ENCODE measurements around the gene DUSP8. TPM values are rescaled to one million over a fixed set of nuclear protein-coding genes. Genes with fewer than 3 reads are reported as not detected.

Gene DUSP8
- total and polyA plus RNA-seq, 9 donors, result 0.38 to 14.9 (median 1.3) TPM

DNA sequence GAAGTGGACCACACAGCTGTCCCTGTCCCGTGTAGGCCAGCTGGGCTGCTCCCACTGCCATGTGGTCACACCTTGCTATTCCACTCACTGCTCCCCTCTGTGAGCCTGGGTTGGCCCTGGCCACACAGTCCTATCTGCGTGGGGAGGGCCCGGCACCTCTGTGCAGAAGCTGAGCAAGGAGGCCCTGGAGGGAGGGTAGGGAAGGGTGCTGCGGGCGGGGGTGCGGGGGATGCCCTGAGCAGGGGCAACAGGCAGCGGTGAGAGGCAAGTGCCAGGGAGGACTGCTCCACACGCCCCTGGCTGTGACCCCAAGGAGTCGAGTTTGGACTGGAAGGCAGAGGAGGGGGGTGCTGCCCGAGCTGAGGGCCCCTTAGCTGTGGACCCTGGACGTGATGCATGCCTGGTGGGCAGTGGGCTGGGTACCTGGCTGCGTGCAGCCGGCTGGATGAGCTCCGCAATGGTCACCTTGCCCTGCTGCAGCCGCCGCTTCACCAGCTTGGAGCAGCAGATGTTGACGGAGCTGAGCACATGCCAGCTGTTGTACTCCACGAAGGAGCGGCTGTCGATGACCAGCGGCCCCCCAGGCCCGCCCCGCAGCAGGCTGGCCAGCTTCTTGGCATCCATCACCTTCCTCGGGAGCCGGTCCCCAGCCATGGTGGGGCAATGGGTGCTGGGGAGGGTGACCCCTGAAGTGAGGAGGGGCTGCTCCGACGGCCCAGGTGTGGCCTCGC, 6.7 kb downstream of the DUSP8 start:
- DNase-seq, result no peak
- no peaks in the 10 kb centered on the region for H3K27me3 ChIP-seq
- H3K4me1 ChIP-seq (ENCODE audit: insufficient read depth), result no peaks in the 10 kb centered on the region
- no peaks in the 10 kb centered on the region for H3K36me3 ChIP-seq
- TF ChIP-seq, protein P1, sequence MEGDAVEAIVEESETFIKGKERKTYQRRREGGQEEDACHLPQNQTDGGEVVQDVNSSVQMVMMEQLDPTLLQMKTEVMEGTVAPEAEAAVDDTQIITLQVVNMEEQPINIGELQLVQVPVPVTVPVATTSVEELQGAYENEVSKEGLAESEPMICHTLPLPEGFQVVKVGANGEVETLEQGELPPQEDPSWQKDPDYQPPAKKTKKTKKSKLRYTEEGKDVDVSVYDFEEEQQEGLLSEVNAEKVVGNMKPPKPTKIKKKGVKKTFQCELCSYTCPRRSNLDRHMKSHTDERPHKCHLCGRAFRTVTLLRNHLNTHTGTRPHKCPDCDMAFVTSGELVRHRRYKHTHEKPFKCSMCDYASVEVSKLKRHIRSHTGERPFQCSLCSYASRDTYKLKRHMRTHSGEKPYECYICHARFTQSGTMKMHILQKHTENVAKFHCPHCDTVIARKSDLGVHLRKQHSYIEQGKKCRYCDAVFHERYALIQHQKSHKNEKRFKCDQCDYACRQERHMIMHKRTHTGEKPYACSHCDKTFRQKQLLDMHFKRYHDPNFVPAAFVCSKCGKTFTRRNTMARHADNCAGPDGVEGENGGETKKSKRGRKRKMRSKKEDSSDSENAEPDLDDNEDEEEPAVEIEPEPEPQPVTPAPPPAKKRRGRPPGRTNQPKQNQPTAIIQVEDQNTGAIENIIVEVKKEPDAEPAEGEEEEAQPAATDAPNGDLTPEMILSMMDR (IDR thresholded peaks at IDR 0.05), result no peak
- no peak for TF ChIP-seq POLR2A (IDR thresholded peaks at IDR 0.05)
- H3K9me3 ChIP-seq, result no peaks in the 10 kb centered on the region
- no peak overlapping the region for H3K4me3 ChIP-seq
- 63 to 79% (median 65%) methylated on average over 28 of the region's 28 CpGs for WGBS, 3 donors
- no peak overlapping the region for H3K27ac ChIP-seq
- intact Hi-C loops (cut with DNase I), result no loop called here

DNA sequence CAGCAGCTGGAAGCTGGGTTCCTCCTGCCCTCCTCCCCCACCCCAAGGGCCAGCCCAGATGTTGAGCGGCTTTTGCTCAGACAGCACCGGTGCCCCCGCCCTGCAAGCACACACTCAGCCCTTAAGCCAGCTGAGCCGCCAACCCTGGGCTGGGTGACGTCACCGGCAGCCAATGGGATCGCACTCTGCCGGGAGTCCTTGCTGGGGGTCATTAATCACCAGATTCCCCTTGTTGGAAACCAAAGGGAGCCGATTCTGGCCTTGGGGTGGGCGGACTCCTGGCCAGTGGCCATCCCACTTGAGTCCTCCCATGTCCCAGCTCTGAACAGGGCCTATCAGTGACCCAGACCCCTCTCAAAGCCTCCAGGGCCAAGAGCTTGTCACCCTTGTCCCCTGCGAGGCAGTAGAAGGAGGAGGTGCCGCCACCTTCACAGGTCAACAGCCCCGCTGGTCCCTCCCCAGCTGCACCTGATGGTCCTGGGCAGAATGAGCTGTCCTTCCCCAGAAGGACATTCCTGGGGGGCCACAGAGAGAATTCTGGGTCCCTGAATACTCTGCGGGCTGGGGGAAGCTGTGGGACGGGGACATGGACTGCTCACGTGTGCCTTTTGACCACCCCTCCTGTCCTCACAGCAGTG, 7.4 kb downstream of the DUSP8 start:
- H3K36me3 ChIP-seq, result no peaks in the 10 kb centered on the region
- WGBS, 3 donors, result 33 to 39% (median 39%) methylated on average over 14 to 16 of the region's 16 CpGs
- H3K4me3 ChIP-seq, result no peak overlapping the region
- peak in 1 of 5 donors; percentile 56 for DNase-seq
- H3K9me3 ChIP-seq, result no peaks in the 10 kb centered on the region
- TF ChIP-seq EP300 (IDR thresholded peaks at IDR 0.05) (no peak), POLR2A (IDR thresholded peaks at IDR 0.05) (no peak)
- TF ChIP-seq, protein P1 (IDR thresholded peaks at IDR 0.05), result no peak
- no peaks in the 10 kb centered on the region for H3K4me1 ChIP-seq (ENCODE audit: insufficient read depth)
- no peak overlapping the region for H3K27ac ChIP-seq
- intact Hi-C loops (cut with DNase I), result no loop called here
- no peaks in the 10 kb centered on the region for H3K27me3 ChIP-seq

DNA sequence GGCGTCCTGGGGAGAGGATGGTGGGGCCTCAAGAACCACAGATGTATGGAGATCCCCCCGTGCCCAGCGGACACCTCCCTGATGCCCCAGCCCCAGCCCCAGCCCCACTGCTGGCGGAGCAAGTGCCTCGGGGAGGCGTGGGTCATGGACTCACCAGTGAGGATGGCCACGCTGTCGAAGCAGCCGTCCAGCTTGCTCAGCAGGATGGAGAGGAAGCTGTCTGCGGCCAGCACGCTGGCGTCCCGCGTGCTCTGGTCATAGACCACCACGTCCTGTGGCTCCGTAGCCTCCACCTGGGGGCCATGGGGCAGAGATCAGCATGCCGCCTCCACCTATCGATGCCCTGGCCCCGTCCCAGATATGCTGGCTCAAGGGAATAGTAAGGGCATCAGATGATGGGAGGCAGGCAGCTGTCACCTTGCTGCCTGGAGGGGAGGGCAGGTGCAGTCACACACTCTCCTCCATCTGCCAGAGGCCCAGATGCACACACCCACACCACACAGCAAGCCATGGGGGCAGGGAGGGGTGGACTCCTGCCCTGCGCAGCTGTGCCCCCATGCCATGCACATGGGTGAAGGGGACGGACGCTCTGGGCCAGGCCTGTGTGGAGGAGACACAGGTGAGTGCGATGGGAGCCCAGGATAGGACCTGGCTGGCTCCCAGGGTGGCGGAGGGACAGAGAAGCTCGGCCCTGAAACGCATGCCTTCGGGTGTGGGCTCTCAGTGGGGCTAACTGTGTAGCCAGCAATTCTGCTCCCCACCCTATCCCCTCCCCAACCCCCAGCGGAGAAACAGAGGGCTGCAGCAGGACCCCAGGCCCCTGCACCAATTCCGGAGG, 8.2 kb downstream of the DUSP8 start:
- no peak for DNase-seq
- WGBS, 3 donors, result 72 to 80% (median 73%) methylated on average over 24 to 29 of the region's 29 CpGs
- TF ChIP-seq POLR2A (IDR thresholded peaks at IDR 0.05) (no peak), EP300 (IDR thresholded peaks at IDR 0.05) (no peak)
- TF ChIP-seq, protein P1 (IDR thresholded peaks at IDR 0.05), result no peak
- Histone ChIP-seq H3K4me1 (ENCODE audit: insufficient read depth) (peaks cover under 1% of the 10 kb centered on the region), H3K36me3 (no peaks in the 10 kb centered on the region), H3K4me3 (no peak overlapping the region), H3K27me3 (no peaks in the 10 kb centered on the region), H3K9me3 (no peaks in the 10 kb centered on the region), H3K27ac (no peak overlapping the region)
- intact Hi-C loops (cut with DNase I), result no loop called here

DNA sequence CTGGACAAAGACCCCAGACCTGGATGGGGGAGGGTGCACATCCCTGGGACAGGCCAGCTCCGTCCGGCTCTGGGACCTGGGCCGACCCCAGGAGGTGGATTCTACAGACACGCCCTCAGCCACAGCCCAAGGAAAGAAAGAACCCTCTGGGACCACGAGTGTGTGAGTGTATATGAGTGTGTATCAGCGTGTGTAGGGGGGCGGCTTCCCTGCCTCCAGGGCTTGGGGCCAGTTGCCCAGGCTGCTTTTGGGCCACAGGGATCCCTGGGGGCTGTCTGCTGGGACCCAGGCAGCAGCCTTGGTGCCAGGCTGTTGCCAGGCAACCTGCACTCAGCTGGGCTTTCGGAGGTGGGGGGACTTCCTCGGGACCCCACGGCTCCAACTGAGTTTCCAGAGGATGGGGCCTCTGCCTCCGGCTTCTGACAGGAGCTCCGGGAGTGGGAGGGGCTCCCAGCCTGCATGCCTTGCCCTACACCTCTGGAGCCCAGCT, 8.9 kb downstream of the DUSP8 start:
- Histone ChIP-seq H3K36me3 (no peaks in the 10 kb centered on the region), H3K4me3 (no peak overlapping the region), H3K9me3 (no peaks in the 10 kb centered on the region), H3K27me3 (no peaks in the 10 kb centered on the region), H3K27ac (no peak overlapping the region), H3K4me1 (ENCODE audit: insufficient read depth) (peaks cover 4% of the 10 kb centered on the region)
- intact Hi-C loops (cut with DNase I), result no loop called here
- no peak for DNase-seq
- TF ChIP-seq POLR2A (IDR thresholded peaks at IDR 0.05) (no peak), EP300 (IDR thresholded peaks at IDR 0.05) (no peak)
- TF ChIP-seq, protein P1 (IDR thresholded peaks at IDR 0.05), result no peak
- 66 to 79% (median 71%) methylated on average over 12 of the region's 12 CpGs for WGBS, 3 donors

Measured in ovary (tissue), 9 donors.